Neural crest cell (in vitro differentiated cells): ENCODE measurements around the gene IGF2BP3. TPM values are rescaled to one million over a fixed set of nuclear protein-coding genes. Genes with fewer than 3 reads are reported as not detected.

Experiments
- DNase-seq: peaks from one replicate; pipeline ENCODE4 v3.0.0; 2021; ENCODE audit warnings: low read depth, mixed read lengths, low spot score
- H3K27ac Mint-ChIP-seq: one replicate; pipeline ENCODE4 v1.8.0; 2021; ENCODE audit warnings: mild to moderate bottlenecking, mixed read lengths; ENCODE audit not compliant: unreplicated experiment
- H3K27me3 Mint-ChIP-seq: 2 replicates; pipeline ENCODE4 v1.8.0; 2021; ENCODE audit warnings: low read depth, mild to moderate bottlenecking, mixed read lengths
- H3K36me3 Mint-ChIP-seq: 2 replicates; pipeline ENCODE4 v1.8.0; 2021; ENCODE audit warnings: low read depth, mild to moderate bottlenecking, mixed read lengths
- H3K4me1 Mint-ChIP-seq: 2 replicates; pipeline ENCODE4 v1.8.0; 2021; ENCODE audit warnings: mixed read lengths
- H3K4me3 Mint-ChIP-seq: one replicate; pipeline ENCODE4 v1.8.0; 2021; ENCODE audit warnings: mild to moderate bottlenecking, mixed read lengths
- H3K9me3 Mint-ChIP-seq: 2 replicates; pipeline ENCODE4 v1.8.0; 2021; ENCODE audit warnings: mixed read lengths
- CTCF ChIP-seq: fragments of 200-600 bp; sonication (generic); conservative IDR thresholded peaks from 2 replicates; pipeline ENCODE4 v1.5.0; 2021; ENCODE audit warnings: antibody characterized with exemption, mild to moderate bottlenecking
- total RNA-seq: library from RNA; stranded (reverse); gene quantifications from 2 replicates; pipeline ENCODE4 v1.2.1, GENCODE V29; 2021

Gene IGF2BP3
- total RNA-seq, 1 donor from 2014 or later, result 117 TPM

DNA sequence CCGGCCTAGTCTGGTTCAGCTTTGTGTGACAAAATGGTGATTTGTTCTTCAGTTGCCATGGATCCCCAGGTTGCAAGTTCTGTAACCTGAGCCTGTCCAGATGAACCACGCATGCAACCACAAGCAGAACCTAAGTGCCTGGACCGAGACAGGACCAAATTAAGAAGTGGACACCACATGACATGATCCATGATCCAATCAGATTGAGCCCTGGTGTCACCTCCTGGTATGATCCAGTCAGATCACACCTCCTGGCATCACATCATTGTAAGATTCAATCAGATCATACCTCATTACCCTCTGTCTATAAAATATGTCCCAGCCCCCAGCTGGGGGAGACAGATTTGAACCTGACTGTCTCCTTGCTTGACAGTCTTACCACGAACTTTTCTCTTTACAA lies 101.2 kb downstream of the IGF2BP3 start:
- no peak overlapping the region for H3K4me3 Mint-ChIP-seq
- no peak overlapping the region for H3K27ac Mint-ChIP-seq
- peaks cover 27% of the 10 kb centered on the region for H3K4me1 Mint-ChIP-seq
- no peak for TF ChIP-seq CTCF
- H3K36me3 Mint-ChIP-seq, result peaks cover 14% of the 10 kb centered on the region
- H3K9me3 Mint-ChIP-seq, result no peaks in the 10 kb centered on the region
- no peaks in the 10 kb centered on the region for H3K27me3 Mint-ChIP-seq
- no peak for DNase-seq

- Mint-ChIP-seq H3K36me3 (peaks cover 8% of the 10 kb centered on the region), H3K4me1 (peaks cover 9% of the 10 kb centered on the region), H3K27me3 (no peaks in the 10 kb centered on the region), H3K27ac (no peak overlapping the region), H3K9me3 (no peaks in the 10 kb centered on the region), H3K4me3 (no peak overlapping the region)
- TF ChIP-seq CTCF, result no peak
- no peak for DNase-seq
Observed at GRCh38 chr7:23358152-23358674, 112.1 kb downstream of the IGF2BP3 start.

DNA sequence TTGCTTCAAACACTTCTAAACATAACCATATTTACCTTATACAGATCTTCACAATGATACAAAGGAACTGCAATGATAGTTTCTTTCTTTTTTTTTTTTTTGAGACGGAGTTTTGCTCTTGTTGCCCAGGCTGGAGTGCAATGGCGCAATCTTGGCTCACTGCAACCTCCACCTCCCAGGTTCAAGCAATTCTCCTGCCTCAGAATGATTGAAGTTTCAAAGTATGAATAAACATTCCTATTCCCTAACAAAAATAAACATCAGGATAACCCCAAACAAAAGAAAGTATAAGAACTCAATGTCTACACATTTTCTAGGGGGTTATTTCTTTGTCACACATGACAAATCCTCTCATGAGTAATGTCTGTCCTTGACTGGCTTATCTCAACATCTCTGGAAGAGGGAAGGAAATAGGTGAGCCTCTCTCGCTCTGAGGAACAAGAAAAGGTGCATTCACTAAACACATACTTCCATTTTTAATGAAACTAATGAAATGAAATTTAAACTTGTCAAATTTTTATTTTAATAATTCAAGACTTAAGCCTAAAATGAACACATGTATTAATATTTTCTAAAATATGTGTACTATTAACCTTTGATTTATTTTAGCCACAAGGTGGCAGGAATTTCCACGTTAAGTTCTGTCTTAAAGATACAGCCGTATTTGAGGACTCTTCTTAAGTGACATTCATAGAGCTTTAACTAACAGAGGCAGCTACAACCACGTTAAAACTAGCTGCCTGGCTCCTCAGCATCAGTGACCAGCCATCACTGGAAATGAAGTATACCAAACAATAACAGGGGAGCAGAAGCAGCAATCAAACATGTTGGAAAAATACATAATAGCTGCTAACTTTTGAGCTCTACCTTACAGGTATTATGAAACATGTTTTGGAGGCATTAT lies 112.8 kb downstream of the IGF2BP3 start:
- H3K9me3 Mint-ChIP-seq, result no peaks in the 10 kb centered on the region
- no peak overlapping the region for H3K4me3 Mint-ChIP-seq
- peaks cover 8% of the 10 kb centered on the region for H3K36me3 Mint-ChIP-seq
- H3K27me3 Mint-ChIP-seq, result no peaks in the 10 kb centered on the region
- TF ChIP-seq CTCF, result peak; percentile 67
- H3K4me1 Mint-ChIP-seq, result peaks cover 14% of the 10 kb centered on the region
- H3K27ac Mint-ChIP-seq, result no peak overlapping the region
- DNase-seq, result no peak

DNA sequence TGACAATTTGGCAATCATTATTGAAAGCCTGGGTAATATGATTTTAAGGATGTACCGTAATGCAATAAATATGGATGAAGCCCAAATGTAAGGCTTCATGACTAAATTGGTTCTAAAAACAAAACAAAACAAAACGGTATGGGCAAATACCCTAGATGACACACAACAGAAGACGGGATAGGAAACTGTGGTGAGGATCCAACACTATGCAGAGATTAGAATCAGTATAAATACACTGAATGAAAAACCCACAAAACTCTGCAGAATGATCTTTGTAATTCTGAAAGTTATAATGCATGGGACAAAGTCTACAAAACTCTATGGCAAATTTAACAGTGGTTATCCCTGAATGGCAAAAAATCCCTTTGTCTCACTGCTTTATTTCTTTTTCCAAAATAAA lies 113.6 kb downstream of the IGF2BP3 start:
- Mint-ChIP-seq H3K4me3 (no peak overlapping the region), H3K36me3 (peaks cover 7% of the 10 kb centered on the region), H3K27ac (no peak overlapping the region), H3K4me1 (peaks cover 18% of the 10 kb centered on the region), H3K27me3 (no peaks in the 10 kb centered on the region), H3K9me3 (no peaks in the 10 kb centered on the region)
- no peak for TF ChIP-seq CTCF
- DNase-seq, result no peak

DNA sequence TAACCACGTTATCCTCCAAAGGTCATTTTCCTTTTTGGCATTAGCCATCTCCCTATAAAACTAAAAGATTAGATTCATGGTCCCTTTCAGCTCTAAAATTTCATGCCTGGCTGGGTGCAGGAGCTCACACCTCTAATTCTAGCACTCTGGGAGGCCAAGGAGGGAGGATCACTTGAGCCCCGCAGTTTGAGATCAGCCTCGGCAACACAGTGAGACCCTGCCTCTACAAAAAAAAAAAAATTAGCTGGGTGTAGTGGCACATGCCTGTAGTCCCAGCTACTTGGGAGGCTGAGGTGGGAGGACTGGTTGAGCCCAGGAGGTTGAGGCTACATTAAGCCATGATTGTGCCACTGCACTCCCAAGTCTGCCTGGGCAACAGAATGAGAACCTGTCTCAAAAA lies 114.1 kb downstream of the IGF2BP3 start:
- no peak overlapping the region for H3K4me3 Mint-ChIP-seq
- DNase-seq, result no peak
- peaks cover 23% of the 10 kb centered on the region for H3K4me1 Mint-ChIP-seq
- peaks cover 6% of the 10 kb centered on the region for H3K36me3 Mint-ChIP-seq
- no peak overlapping the region for H3K27ac Mint-ChIP-seq
- no peaks in the 10 kb centered on the region for H3K27me3 Mint-ChIP-seq
- TF ChIP-seq CTCF, result no peak
- no peaks in the 10 kb centered on the region for H3K9me3 Mint-ChIP-seq
